Hepatocyte (in vitro differentiated cells): Measurements from ENCODE around the gene HELZ2. TPM values are rescaled to one million over a fixed set of nuclear protein-coding genes. Genes with fewer than 3 reads are reported as not detected.

ENCODE experiments used
- DNase-seq: peaks from one replicate; pipeline ENCODE4 v3.0.0-alpha.2; 2016; ENCODE audit warnings: low spot score
- H2AFZ ChIP-seq: fragments of 200-600 bp; sonication (generic); 2 replicates; pipeline ENCODE4 v1.6.0; 2016; ENCODE audit warnings: antibody characterized with exemption, mild to moderate bottlenecking
- H3K27ac ChIP-seq: fragments of 200-600 bp; sonication (generic); 2 replicates; pipeline ENCODE4 v1.5.1; 2016; ENCODE audit warnings: mild to moderate bottlenecking
- H3K27me3 ChIP-seq: fragments of 200-600 bp; sonication (generic); 2 replicates; pipeline ENCODE4 v1.6.1; 2016
- H3K36me3 ChIP-seq: fragments of 200-600 bp; sonication (generic); replicated peaks from 2 replicates; pipeline ENCODE4 v1.5.1; 2016; ENCODE audit warnings: low read depth; ENCODE audit not compliant: insufficient read depth
- H3K4me1 ChIP-seq: fragments of 200-600 bp; sonication (generic); 2 replicates; pipeline ENCODE4 v1.5.1; 2016; ENCODE audit warnings: mild to moderate bottlenecking, moderate library complexity; ENCODE audit not compliant: insufficient read depth
- H3K4me2 ChIP-seq: fragments of 200-600 bp; sonication (generic); 2 replicates; pipeline ENCODE4 v1.6.0; 2016
- H3K4me3 ChIP-seq: fragments of 200-600 bp; sonication (generic); 2 replicates; pipeline ENCODE4 v1.5.1; 2016; ENCODE audit warnings: mild to moderate bottlenecking
- H3K79me2 ChIP-seq: fragments of 200-600 bp; sonication (generic); 2 replicates; pipeline ENCODE4 v1.6.0; 2017; ENCODE audit warnings: mild to moderate bottlenecking
- H3K9me2 ChIP-seq: fragments of 200-600 bp; sonication (generic); replicated peaks from 2 replicates; pipeline ENCODE4 v1.6.0; 2017; ENCODE audit warnings: mild to moderate bottlenecking; ENCODE audit not compliant: insufficient read depth
- H3K9me3 ChIP-seq: fragments of 200-600 bp; sonication (generic); 2 replicates; pipeline ENCODE4 v1.5.1; 2016; ENCODE audit warnings: low read depth, mild to moderate bottlenecking
- H4K20me1 ChIP-seq: fragments of 200-600 bp; sonication (generic); 2 replicates; pipeline ENCODE4 v1.6.0; 2016; ENCODE audit warnings: mild to moderate bottlenecking; ENCODE audit not compliant: insufficient read depth, poor library complexity, severe bottlenecking
- CTCF ChIP-seq: fragments of 200-600 bp; sonication (generic); IDR thresholded peaks from 2 replicates; pipeline ENCODE4 v1.5.1; 2016; ENCODE audit warnings: antibody characterized with exemption, mild to moderate bottlenecking; ENCODE audit not compliant: poor library complexity
- EZH2 ChIP-seq: fragments of 200-600 bp; sonication (generic); IDR thresholded peaks from 2 replicates; pipeline ENCODE4 v1.6.1; 2016; ENCODE audit warnings: antibody characterized with exemption, mild to moderate bottlenecking, borderline replicate concordance
- EZH2phosphoT487 ChIP-seq: fragments of 200-600 bp; sonication (generic); IDR thresholded peaks from one replicate; pipeline ENCODE4 v1.6.1; 2018; ENCODE audit warnings: antibody characterized with exemption, mild to moderate bottlenecking, low read depth, moderate library complexity; ENCODE audit not compliant: unreplicated experiment, severe bottlenecking
- WGBS: methylation state at CpG from one replicate; pipeline ENCODE4 v1.1.6; 2016; ENCODE audit warnings: low lambda C conversion rate; ENCODE audit errors: missing lambda C conversion rate; 5-methylcytosine and 5-hydroxymethylcytosine counted together
- polyA plus RNA-seq: library from polyadenylated mRNA; unstranded; fragments of >200 nt; fragmentation: Nextera tagmentation; extraction: Ambion mirVana; gene quantifications from 2 replicates; pipeline ENCODE4 v1.2.1, GENCODE V29; 2016
- total RNA-seq: library from RNA; depleted of rRNA; stranded (reverse); fragments of >200 nt; gene quantifications from 2 replicates; pipeline ENCODE4 v1.2.3, GENCODE V29; 2014

Gene HELZ2
- total and polyA plus RNA-seq, 2 experiments from 2014 or later: 4.6 to 17.0 TPM

- H3K9me3 ChIP-seq: no peaks in the 10 kb centered on the region
- peak overlapping the region; percentile 99 for H3K4me2 ChIP-seq
- H3K4me3 ChIP-seq: peak overlapping the region; percentile 79
- H3K27ac ChIP-seq: no peak overlapping the region
- H3K4me1 ChIP-seq: no peaks in the 10 kb centered on the region
- peak overlapping the region; percentile 98 for H2AFZ ChIP-seq
- H3K27me3 ChIP-seq: no peaks in the 10 kb centered on the region
- peak; percentile 89 for DNase-seq
- no peaks in the 10 kb centered on the region for H3K79me2 ChIP-seq
- no peaks in the 10 kb centered on the region for H3K36me3 ChIP-seq
- no peaks in the 10 kb centered on the region for H3K9me2 ChIP-seq
- TF ChIP-seq CTCF (no peak), EZH2 (no peak), EZH2phosphoT487 (no peak)
- WGBS: 5% methylated on average over 4 of the region's 37 CpGs
- no peaks in the 10 kb centered on the region for H4K20me1 ChIP-seq
These were observed 20.6 kb downstream of the HELZ2 start for GRCh38 chr20:63553251-63553932.

DNA sequence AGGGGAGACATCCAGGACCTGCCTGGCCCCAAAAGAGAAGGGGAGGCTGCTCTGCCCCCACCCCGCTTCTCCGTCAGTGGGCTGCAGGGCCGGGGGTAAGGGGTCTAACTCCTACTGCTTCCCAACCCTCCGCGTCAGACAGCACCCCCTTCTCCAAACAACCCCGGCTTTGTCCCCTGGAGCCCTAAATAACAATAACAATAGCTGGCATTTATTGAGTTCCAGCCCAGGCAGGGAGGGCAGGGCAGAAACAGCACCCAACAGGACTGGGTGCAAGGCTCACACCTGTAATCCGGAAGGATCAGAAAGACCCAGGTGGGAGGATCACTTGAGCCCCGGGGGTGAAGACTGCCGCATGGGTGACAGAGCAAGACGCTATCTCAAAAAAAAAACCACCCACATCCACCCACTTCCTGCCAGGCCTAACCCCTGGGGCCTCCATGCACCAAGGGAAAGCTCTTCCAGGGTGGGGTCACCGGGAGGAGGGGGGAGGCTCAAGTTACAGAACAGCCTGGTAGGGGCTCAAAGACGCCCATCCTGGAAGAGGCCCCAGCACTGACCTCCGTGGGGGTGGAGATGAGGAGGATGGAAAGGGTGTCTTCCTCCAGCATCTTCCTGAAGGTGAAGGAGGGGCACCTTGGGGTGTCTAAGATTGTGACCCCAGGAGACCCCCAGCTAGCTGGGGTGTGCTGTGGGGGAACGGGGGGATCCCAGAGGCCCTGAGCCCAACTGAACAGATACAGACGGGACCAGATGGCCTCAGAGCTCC is 21.4 kb downstream of the HELZ2 start:
- TF ChIP-seq CTCF (no peak), EZH2phosphoT487 (no peak), EZH2 (no peak)
- no peak for DNase-seq
- Histone ChIP-seq H3K9me3 (no peaks in the 10 kb centered on the region), H3K27ac (no peak overlapping the region), H3K27me3 (no peaks in the 10 kb centered on the region), H3K4me3 (no peak overlapping the region), H3K9me2 (no peaks in the 10 kb centered on the region), H4K20me1 (no peaks in the 10 kb centered on the region), H3K4me2 (no peak overlapping the region), H3K4me1 (no peaks in the 10 kb centered on the region), H2AFZ (no peak overlapping the region), H3K79me2 (no peaks in the 10 kb centered on the region), H3K36me3 (no peaks in the 10 kb centered on the region)
- WGBS: 38% methylated on average over 15 of the region's 15 CpGs

DNA sequence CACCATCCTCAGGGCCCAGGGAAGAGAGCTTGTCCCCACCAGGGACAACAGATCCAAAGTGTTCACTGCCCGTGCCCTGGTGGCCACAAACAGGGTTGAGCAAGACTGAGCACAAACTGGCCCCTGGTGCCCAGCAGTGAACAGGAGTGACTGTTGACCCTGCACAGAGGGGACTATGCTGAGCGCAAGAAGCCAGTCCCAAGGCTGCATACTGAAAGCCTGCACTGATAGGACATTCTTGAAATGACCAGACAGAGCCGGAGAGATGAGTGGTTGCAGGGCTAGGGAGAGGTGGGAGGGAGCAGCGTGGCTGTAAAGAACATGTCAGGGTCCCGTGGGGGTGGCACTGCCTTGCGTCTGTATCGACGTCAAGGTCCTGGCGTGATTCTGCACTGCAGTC is 23.0 kb downstream of the HELZ2 start:
- no peaks in the 10 kb centered on the region for H3K79me2 ChIP-seq
- no peak overlapping the region for H3K27ac ChIP-seq
- no peak overlapping the region for H3K4me3 ChIP-seq
- H3K27me3 ChIP-seq: no peaks in the 10 kb centered on the region
- H4K20me1 ChIP-seq: no peaks in the 10 kb centered on the region
- H3K4me2 ChIP-seq: no peak overlapping the region
- no peaks in the 10 kb centered on the region for H3K9me3 ChIP-seq
- no peaks in the 10 kb centered on the region for H3K9me2 ChIP-seq
- no peaks in the 10 kb centered on the region for H3K36me3 ChIP-seq
- H3K4me1 ChIP-seq: no peaks in the 10 kb centered on the region
- TF ChIP-seq EZH2 (no peak), CTCF (no peak), EZH2phosphoT487 (no peak)
- H2AFZ ChIP-seq: no peak overlapping the region
- 64% methylated on average over 9 of the region's 9 CpGs for WGBS
- DNase-seq: no peak
